Transverse colon (tissue), 3 donors: ENCODE measurements around the gene PLCB2.

Experiments
- CTCF ChIP-seq, 5 experiments: fragments of 200-600 bp in 3 of 5; fragments of 450-650 bp in 2 of 5; sonication (generic) in 3 of 5; IDR thresholded peaks; 1 replicate in 2 of 5; 2 replicates in 3 of 5; pipeline ENCODE4 v1.5.1; 2016 to 2017; ENCODE audit warnings: antibody characterized with exemption in 5 of 5, inconsistent platforms in 3 of 5, mild to moderate bottlenecking in 2 of 5, moderate library complexity in 1 of 5
- POLR2A ChIP-seq: fragments of 450-650 bp; IDR thresholded peaks from one replicate; pipeline ENCODE4 v1.6.1; 2016; ENCODE audit warnings: antibody characterized with exemption, mild to moderate bottlenecking, moderate library complexity

GRCh38 chr15:40357246-40357645, 49.5 kb upstream of the PLCB2 start:
- TF ChIP-seq CTCF (IDR thresholded peaks at IDR 0.05), result no peak
- TF ChIP-seq POLR2A, result no peak
